Suprapubic skin (tissue), 4 donors: Measurements from ENCODE around the gene CD248.

ENCODE experiments used
- EP300 ChIP-seq: sonication (generic); formaldehyde crosslinking; IDR thresholded peaks from one replicate; pipeline ENCODE4 v1.6.1; 2017; ENCODE audit warnings: antibody characterized with exemption
- POLR2A ChIP-seq, 2 donors: fragments of 450-650 bp; IDR thresholded peaks; one replicate each; pipeline ENCODE4 v1.6.1; 2017; ENCODE audit warnings: antibody characterized with exemption in 2 of 2, mild to moderate bottlenecking in 2 of 2, moderate library complexity in 2 of 2
- POLR2AphosphoS5 ChIP-seq, 3 donors: sonication (generic); formaldehyde crosslinking; IDR thresholded peaks; one replicate each; pipeline ENCODE4 v1.6.1; 2017; ENCODE audit warnings: antibody characterized with exemption in 3 of 3
- TF ChIP-seq, protein P1 (sequence below), 2 donors: fragments of 200-600 bp in 1 of 2; fragments of 450-650 bp in 1 of 2; sonication (generic) in 1 of 2; IDR thresholded peaks; one replicate each; pipeline ENCODE4 v1.5.1; 2016 to 2019; ENCODE audit warnings: antibody characterized with exemption in 2 of 2, mild to moderate bottlenecking in 1 of 2, moderate library complexity in 1 of 2

DNA sequence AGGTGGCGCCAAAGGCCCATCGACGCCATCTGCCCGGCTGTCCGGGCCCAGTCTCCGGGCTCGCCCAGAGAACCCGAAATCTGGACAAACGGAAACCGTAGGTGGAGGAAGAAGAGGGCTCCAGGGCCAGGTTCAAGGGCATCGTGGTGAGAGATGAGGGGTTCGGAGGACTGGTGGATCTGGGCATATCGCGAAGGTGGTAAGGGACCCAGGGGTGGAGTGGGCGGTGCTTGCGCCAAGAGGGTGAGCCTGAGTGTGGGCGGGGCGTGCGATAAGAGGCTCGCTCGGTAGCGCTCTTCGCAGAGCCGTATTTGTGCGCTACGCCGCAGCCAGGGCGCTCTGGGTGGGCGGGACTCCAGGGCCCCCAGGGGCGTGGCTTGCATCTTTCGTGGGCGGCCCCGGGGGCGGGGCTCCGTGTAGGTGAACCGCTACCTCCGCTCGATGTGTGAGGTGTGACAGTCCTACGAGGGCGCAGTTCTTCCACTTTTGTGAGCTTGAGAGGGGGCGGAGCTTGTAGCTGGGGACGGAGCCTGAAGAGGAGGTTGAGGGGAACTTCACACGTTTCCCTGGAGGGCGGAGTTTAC, 4.8 kb downstream of the CD248 start:
- TF ChIP-seq, protein P1, sequence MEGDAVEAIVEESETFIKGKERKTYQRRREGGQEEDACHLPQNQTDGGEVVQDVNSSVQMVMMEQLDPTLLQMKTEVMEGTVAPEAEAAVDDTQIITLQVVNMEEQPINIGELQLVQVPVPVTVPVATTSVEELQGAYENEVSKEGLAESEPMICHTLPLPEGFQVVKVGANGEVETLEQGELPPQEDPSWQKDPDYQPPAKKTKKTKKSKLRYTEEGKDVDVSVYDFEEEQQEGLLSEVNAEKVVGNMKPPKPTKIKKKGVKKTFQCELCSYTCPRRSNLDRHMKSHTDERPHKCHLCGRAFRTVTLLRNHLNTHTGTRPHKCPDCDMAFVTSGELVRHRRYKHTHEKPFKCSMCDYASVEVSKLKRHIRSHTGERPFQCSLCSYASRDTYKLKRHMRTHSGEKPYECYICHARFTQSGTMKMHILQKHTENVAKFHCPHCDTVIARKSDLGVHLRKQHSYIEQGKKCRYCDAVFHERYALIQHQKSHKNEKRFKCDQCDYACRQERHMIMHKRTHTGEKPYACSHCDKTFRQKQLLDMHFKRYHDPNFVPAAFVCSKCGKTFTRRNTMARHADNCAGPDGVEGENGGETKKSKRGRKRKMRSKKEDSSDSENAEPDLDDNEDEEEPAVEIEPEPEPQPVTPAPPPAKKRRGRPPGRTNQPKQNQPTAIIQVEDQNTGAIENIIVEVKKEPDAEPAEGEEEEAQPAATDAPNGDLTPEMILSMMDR (IDR thresholded peaks at IDR 0.05): no peak
- TF ChIP-seq POLR2A (IDR thresholded peaks at IDR 0.05): no peak
- peak in 2 of 3 donors; percentile 5 to 43 for TF ChIP-seq POLR2AphosphoS5 (IDR thresholded peaks at IDR 0.05)
- no peak for TF ChIP-seq EP300
